Progenitor cell of endocrine pancreas (in vitro differentiated cells): Measurements from ENCODE around the gene OR8K3. TPM values are rescaled to one million over a fixed set of nuclear protein-coding genes. Genes with fewer than 3 reads are reported as not detected.

Source experiments
- DNase-seq: peaks from one replicate; pipeline ENCODE4 v3.0.0; 2021; ENCODE audit warnings: low spot score; ENCODE audit not compliant: unreplicated experiment
- H3K27ac Mint-ChIP-seq: 2 replicates; pipeline ENCODE4 v1.8.0; 2021; ENCODE audit warnings: mild to moderate bottlenecking, moderate library complexity, mixed read lengths
- H3K27me3 Mint-ChIP-seq: 2 replicates; pipeline ENCODE4 v1.8.0; 2021; ENCODE audit warnings: mixed read lengths
- H3K36me3 Mint-ChIP-seq: 2 replicates; pipeline ENCODE4 v1.8.0; 2022; ENCODE audit warnings: mixed read lengths; ENCODE audit not compliant: insufficient read depth
- H3K4me1 Mint-ChIP-seq: 2 replicates; pipeline ENCODE4 v1.8.0; 2021; ENCODE audit warnings: low read depth, mixed read lengths
- H3K4me3 Mint-ChIP-seq: 2 replicates; pipeline ENCODE4 v1.8.0; 2021; ENCODE audit warnings: low read depth, mild to moderate bottlenecking, moderate library complexity, mixed read lengths
- H3K9me3 Mint-ChIP-seq: 2 replicates; pipeline ENCODE4 v1.8.0; 2021; ENCODE audit warnings: low read depth, mixed read lengths
- CTCF ChIP-seq: fragments of 200-600 bp; sonication (generic); IDR thresholded peaks from one replicate; pipeline ENCODE4 v1.5.0; 2021; ENCODE audit warnings: antibody characterized with exemption, mild to moderate bottlenecking; ENCODE audit not compliant: unreplicated experiment
- total RNA-seq: library from RNA; stranded (reverse); gene quantifications from 2 replicates; pipeline ENCODE4 v1.2.1, GENCODE V29; 2021

The OR8K3 gene
- total RNA-seq, 1 donor from 2014 or later, result not detected

DNA sequence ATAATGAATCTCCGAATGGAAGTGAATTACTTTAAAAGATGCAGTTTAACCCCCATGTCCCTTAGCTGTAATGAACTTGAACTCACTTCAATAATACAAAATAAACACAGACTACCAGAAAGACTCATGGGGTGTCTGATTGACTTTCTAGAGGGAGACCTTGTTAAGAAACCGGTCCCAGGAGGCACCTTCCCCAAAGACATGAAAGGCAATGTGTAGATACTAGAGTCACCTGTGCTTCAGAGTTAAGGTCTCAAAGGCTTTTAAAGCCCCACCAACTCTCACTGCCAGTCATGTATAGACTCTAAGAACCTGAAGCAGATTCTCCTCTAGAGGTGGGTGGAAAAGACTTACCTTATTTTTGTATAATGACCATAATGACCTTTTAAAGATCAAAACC, 39.0 kb downstream of the OR8K3 start, which contains the start of gene OR8J1:
Gene OR8J1, plus strand, starts transcription at position 301 of the 400 bp plus-strand sequence. CDS start 5,956 bp downstream, outside the sequence.
- Mint-ChIP-seq H3K4me3 (no peak within 1 kb of the TSS), H3K36me3 (no peaks in the 10 kb centered on the region), H3K9me3 (no peaks in the 10 kb centered on the region), H3K4me1 (peaks cover 3% of the 10 kb centered on the region), H3K27me3 (no peaks in the 10 kb centered on the region), H3K27ac (no peak within 1 kb of the TSS)
- DNase-seq, result no peak
- TF ChIP-seq CTCF, result no peak

Other genes with a start within 250 kb of the OR8K3 start
- gene OR8I2, start 221.8 kb upstream of the OR8K3 start, total RNA-seq, result not detected in 2 replicates
- gene OR8H2, start 211.5 kb upstream of the OR8K3 start, total RNA-seq, result not detected in 2 replicates
- not detected in 2 replicates for gene OR8H3, start 192.8 kb upstream of the OR8K3 start, total RNA-seq
- not detected in 2 replicates for gene OR8J3, start 174.9 kb upstream of the OR8K3 start, total RNA-seq
- not detected in 2 replicates for gene OR8K5, start 154.8 kb upstream of the OR8K3 start, total RNA-seq
- gene OR5J2, start 138.5 kb upstream of the OR8K3 start, total RNA-seq, result not detected in 2 replicates
- gene OR5T2, start 80.9 kb upstream of the OR8K3 start, total RNA-seq, result not detected in 2 replicates
- gene OR5T3, start 62.9 kb upstream of the OR8K3 start, total RNA-seq, result not detected in 2 replicates
- not detected in 2 replicates for gene OR5T1, start 41.0 kb upstream of the OR8K3 start, total RNA-seq
- gene OR8H1, start 22.9 kb upstream of the OR8K3 start, total RNA-seq, result not detected in 2 replicates
- not detected in 2 replicates for gene OR8K1, start 30.9 kb downstream of the OR8K3 start, total RNA-seq
- gene OR8J1, start 39.1 kb downstream of the OR8K3 start, total RNA-seq, result not detected in 2 replicates
- not detected in 2 replicates for gene OR8U1, start 60.5 kb downstream of the OR8K3 start, total RNA-seq
- gene OR5AL1, start 97.6 kb downstream of the OR8K3 start, total RNA-seq, result not detected in 2 replicates
- gene OR5M3, start 158.2 kb downstream of the OR8K3 start, total RNA-seq, result not detected in 2 replicates
- not detected in 2 replicates for gene OR5M8, start 176.2 kb downstream of the OR8K3 start, total RNA-seq
- not detected in 2 replicates for gene OR5M11, start 228.1 kb downstream of the OR8K3 start, total RNA-seq